ENCODE measurements around the gene FKBP10.

Gene FKBP10

GRCh38 chr17:41812381-41813151, at the start of gene FKBP10:
Gene FKBP10, plus strand, starts transcription at chr17:41813004. Its CDS starts 31 bp downstream, at chr17:41813035.
- DNase-seq, result no peak
- Mint-ChIP-seq H3K9me3 (no peaks in the 10 kb centered on the region), H3K4me3 (peak within 1 kb of the TSS; percentile 72), H3K36me3 (ENCODE audit: low read depth) (no peaks in the 10 kb centered on the region), H3K27me3 (peaks cover 9% of the 10 kb centered on the region), H3K27ac (peak within 1 kb of the TSS; percentile 71), H3K4me1 (ENCODE audit: low read depth) (peaks cover 24% of the 10 kb centered on the region)

GRCh38 chr17:41763327-41763726, 49.5 kb upstream of the FKBP10 start:
- no peak for DNase-seq
- no peaks in the 10 kb centered on the region for H3K27me3 Mint-ChIP-seq
- H3K36me3 Mint-ChIP-seq (ENCODE audit: low read depth), result no peaks in the 10 kb centered on the region
- H3K4me1 Mint-ChIP-seq (ENCODE audit: low read depth), result no peaks in the 10 kb centered on the region
- no peak overlapping the region for H3K27ac Mint-ChIP-seq
- no peaks in the 10 kb centered on the region for H3K9me3 Mint-ChIP-seq
- H3K4me3 Mint-ChIP-seq, result no peak overlapping the region

GRCh38 chr17:41766135-41766534, 46.7 kb upstream of the FKBP10 start:
- no peak overlapping the region for H3K4me3 Mint-ChIP-seq
- no peaks in the 10 kb centered on the region for H3K27me3 Mint-ChIP-seq
- H3K4me1 Mint-ChIP-seq (ENCODE audit: low read depth), result no peaks in the 10 kb centered on the region
- H3K9me3 Mint-ChIP-seq, result no peaks in the 10 kb centered on the region
- H3K27ac Mint-ChIP-seq, result no peak overlapping the region
- DNase-seq, result no peak
- H3K36me3 Mint-ChIP-seq (ENCODE audit: low read depth), result no peaks in the 10 kb centered on the region

- Mint-ChIP-seq H3K27me3 (no peaks in the 10 kb centered on the region), H3K9me3 (no peaks in the 10 kb centered on the region), H3K36me3 (ENCODE audit: low read depth) (no peaks in the 10 kb centered on the region), H3K4me1 (ENCODE audit: low read depth) (no peaks in the 10 kb centered on the region), H3K27ac (no peak overlapping the region), H3K4me3 (no peak overlapping the region)
- no peak for DNase-seq
These were observed 45.3 kb upstream of the FKBP10 start for GRCh38 chr17:41767324-41768042.

- Mint-ChIP-seq H3K9me3 (no peaks in the 10 kb centered on the region), H3K36me3 (ENCODE audit: low read depth) (no peaks in the 10 kb centered on the region)
These were observed 44.0 kb upstream of the FKBP10 start for GRCh38 chr17:41768682-41769288.

GRCh38 chr17:41769346-41769862, 43.4 kb upstream of the FKBP10 start:
- Mint-ChIP-seq H3K9me3 (no peaks in the 10 kb centered on the region), H3K36me3 (ENCODE audit: low read depth) (no peaks in the 10 kb centered on the region)

More at GRCh38 chr17:41768682-41769288, 44.0 kb upstream of the FKBP10 start:
- no peak overlapping the region for H3K27ac Mint-ChIP-seq
- H3K4me1 Mint-ChIP-seq (ENCODE audit: low read depth), result no peaks in the 10 kb centered on the region
- H3K27me3 Mint-ChIP-seq, result no peaks in the 10 kb centered on the region
- H3K4me3 Mint-ChIP-seq, result no peak overlapping the region
- DNase-seq, result no peak

GRCh38 chr17:41769985-41770384, 42.8 kb upstream of the FKBP10 start:
- H3K9me3 Mint-ChIP-seq, result no peaks in the 10 kb centered on the region
- H3K27me3 Mint-ChIP-seq, result no peaks in the 10 kb centered on the region
- no peak overlapping the region for H3K4me3 Mint-ChIP-seq
- H3K27ac Mint-ChIP-seq, result no peak overlapping the region
- no peaks in the 10 kb centered on the region for H3K4me1 Mint-ChIP-seq (ENCODE audit: low read depth)
- no peaks in the 10 kb centered on the region for H3K36me3 Mint-ChIP-seq (ENCODE audit: low read depth)
- DNase-seq, result no peak

More at GRCh38 chr17:41769346-41769862, 43.4 kb upstream of the FKBP10 start:
- Mint-ChIP-seq H3K27ac (no peak overlapping the region), H3K27me3 (no peaks in the 10 kb centered on the region), H3K4me3 (no peak overlapping the region), H3K4me1 (ENCODE audit: low read depth) (no peaks in the 10 kb centered on the region)
- DNase-seq, result no peak

GRCh38 chr17:41771389-41772206, 41.2 kb upstream of the FKBP10 start:
- H3K4me1 Mint-ChIP-seq (ENCODE audit: low read depth), result no peaks in the 10 kb centered on the region
- no peaks in the 10 kb centered on the region for H3K27me3 Mint-ChIP-seq
- DNase-seq, result no peak
- H3K36me3 Mint-ChIP-seq (ENCODE audit: low read depth), result no peaks in the 10 kb centered on the region
- no peak overlapping the region for H3K4me3 Mint-ChIP-seq
- no peaks in the 10 kb centered on the region for H3K9me3 Mint-ChIP-seq
- no peak overlapping the region for H3K27ac Mint-ChIP-seq

GRCh38 chr17:41772218-41772585, 40.6 kb upstream of the FKBP10 start:
- DNase-seq, result no peak
- Mint-ChIP-seq H3K4me1 (ENCODE audit: low read depth) (no peaks in the 10 kb centered on the region), H3K4me3 (no peak overlapping the region), H3K27me3 (no peaks in the 10 kb centered on the region), H3K36me3 (ENCODE audit: low read depth) (no peaks in the 10 kb centered on the region), H3K27ac (no peak overlapping the region), H3K9me3 (no peaks in the 10 kb centered on the region)

- Mint-ChIP-seq H3K27ac (no peak overlapping the region), H3K4me3 (no peak overlapping the region), H3K4me1 (ENCODE audit: low read depth) (no peaks in the 10 kb centered on the region), H3K27me3 (no peaks in the 10 kb centered on the region), H3K36me3 (ENCODE audit: low read depth) (no peaks in the 10 kb centered on the region), H3K9me3 (no peaks in the 10 kb centered on the region)
- DNase-seq, result no peak
These were observed 40.1 kb upstream of the FKBP10 start for GRCh38 chr17:41772586-41773189.

GRCh38 chr17:41773190-41773588, 39.6 kb upstream of the FKBP10 start:
- Mint-ChIP-seq H3K4me3 (no peak overlapping the region), H3K36me3 (ENCODE audit: low read depth) (no peaks in the 10 kb centered on the region)

GRCh38 chr17:41773731-41774193, 39.0 kb upstream of the FKBP10 start:
- H3K27me3 Mint-ChIP-seq, result no peaks in the 10 kb centered on the region
- no peaks in the 10 kb centered on the region for H3K4me1 Mint-ChIP-seq (ENCODE audit: low read depth)
- H3K4me3 Mint-ChIP-seq, result no peak overlapping the region
- H3K27ac Mint-ChIP-seq, result no peak overlapping the region
- H3K9me3 Mint-ChIP-seq, result no peaks in the 10 kb centered on the region
- no peak for DNase-seq
- no peaks in the 10 kb centered on the region for H3K36me3 Mint-ChIP-seq (ENCODE audit: low read depth)

More at GRCh38 chr17:41773190-41773588, 39.6 kb upstream of the FKBP10 start:
- Mint-ChIP-seq H3K27me3 (no peaks in the 10 kb centered on the region), H3K27ac (no peak overlapping the region), H3K4me1 (ENCODE audit: low read depth) (no peaks in the 10 kb centered on the region), H3K9me3 (no peaks in the 10 kb centered on the region)
- DNase-seq, result no peak

GRCh38 chr17:41775394-41776226, 37.2 kb upstream of the FKBP10 start:
- Mint-ChIP-seq H3K36me3 (ENCODE audit: low read depth) (no peaks in the 10 kb centered on the region), H3K27ac (no peak overlapping the region), H3K9me3 (no peaks in the 10 kb centered on the region), H3K27me3 (no peaks in the 10 kb centered on the region), H3K4me3 (no peak overlapping the region), H3K4me1 (ENCODE audit: low read depth) (no peaks in the 10 kb centered on the region)
- DNase-seq, result no peak

Data from activated T-cell treated with anti-CD3 and anti-CD28 coated beads, Interleukin-2, amount 50 U/mL, for 24 hours (primary cell).